HCT116 (cell line): Measurements from ENCODE around the gene ST6GALNAC2. TPM values are rescaled to one million over a fixed set of nuclear protein-coding genes. Genes with fewer than 3 reads are reported as not detected.

Experiments used
- ATAC-seq: fragments of 200-7000 bp; cut with Tn5 transposase; 2 replicates; pipeline ENCODE4 v1.9.1; 2020; ENCODE audit warnings: mild to moderate bottlenecking, moderate library complexity
- BruUV-seq: library from RNA; stranded (reverse); fragments of 400-500 nt; replicated peaks from 2 replicates; lab custom pipeline; 2021; lab: Mats Ljungman, UMichigan
- CTCF ChIA-PET: fragments of 300-600 bp; sonication (Branson Sonifier 250); formaldehyde crosslinking; loops from one replicate; lab custom pipeline; 2021; ENCODE audit warnings: antibody characterized with exemption; lab: Charles Lee
- POLR2A ChIA-PET: fragments of 300-600, 350-600 bp; sonication (Branson Sonifier 250); formaldehyde crosslinking; loops from one replicate; lab custom pipeline; 2021; ENCODE audit warnings: antibody characterized with exemption; lab: Charles Lee
- RAD21 ChIA-PET, 2 experiments: fragments of 300-600 bp; sonication (Branson Sonifier 250); formaldehyde crosslinking; loops; one replicate each; lab custom pipeline; 2023; ENCODE audit warnings: low total read pairs in 2 of 2; ENCODE audit not compliant: uncharacterized antibody in 2 of 2, unreplicated experiment in 2 of 2, low non-redundant PET in 1 of 2; lab: Charles Lee
- DNase-seq: peaks from one replicate; pipeline ENCODE4 v3.0.0-alpha.2; 2010; ENCODE audit warnings: low read depth, low spot score
- H2AFZ ChIP-seq: fragments of 200-600 bp; shearing (Covaris generic), sonication (generic); 2 replicates; pipeline ENCODE4 v1.6.1; 2017; ENCODE audit warnings: low read depth, mixed run types, mixed read lengths, antibody characterized with exemption, low read length; ENCODE audit not compliant: poor library complexity, severe bottlenecking
- H3K27ac ChIP-seq: 2 replicates; pipeline ENCODE4 v1.5.1; 2012; ENCODE audit warnings: low read depth, low read length
- H3K27me3 ChIP-seq: fragments of 200-600 bp; sonication (generic); 2 replicates; pipeline ENCODE4 v1.6.1; 2016; ENCODE audit warnings: mixed run types, low read length, mixed read lengths; ENCODE audit not compliant: insufficient read depth
- H3K36me3 ChIP-seq, 2 experiments: fragments of 200-500 bp in 1 of 2; fragments of 200-600 bp in 1 of 2; sonication (Bioruptor generic) in 1 of 2; sonication (generic) in 1 of 2; 2 replicates each; pipeline versions ENCODE4 v1.5.1 to v1.6.1; 2014 to 2016; ENCODE audit warnings: low read length in 2 of 2, inconsistent platforms in 1 of 2, mixed read lengths in 1 of 2, mixed run types in 1 of 2; ENCODE audit not compliant: insufficient read depth in 2 of 2, control insufficient read depth in 1 of 2
- H3K4me1 ChIP-seq, 2 experiments: fragments of 200-600 bp in 1 of 2; sonication (generic) in 1 of 2; 2 replicates each; pipeline versions ENCODE4 v1.5.1 to v1.6.1; 2012 to 2017; ENCODE audit warnings: low read length in 2 of 2, inconsistent platforms in 1 of 2, mild to moderate bottlenecking in 1 of 2, mixed read lengths in 1 of 2, mixed run types in 1 of 2, moderate library complexity in 1 of 2; ENCODE audit not compliant: insufficient read depth in 2 of 2, control insufficient read depth in 1 of 2
- H3K4me2 ChIP-seq: fragments of 200-600 bp; sonication (generic); 2 replicates; pipeline ENCODE4 v1.6.1; 2017; ENCODE audit warnings: mixed run types, low read length, mixed read lengths
- H3K4me3 ChIP-seq, 2 experiments: fragments of 200-600 bp in 1 of 2; sonication (generic) in 1 of 2; replicated peaks in 1 of 2; 2 replicates each; pipeline ENCODE4 v1.5.1; 2011 to 2016; ENCODE audit warnings: low read length in 2 of 2, control low read depth in 1 of 2, low read depth in 1 of 2, mild to moderate bottlenecking in 1 of 2, mixed read lengths in 1 of 2, mixed run types in 1 of 2
- H3K79me2 ChIP-seq: fragments of 200-600 bp; sonication (generic); 2 replicates; pipeline ENCODE4 v1.6.1; 2017; ENCODE audit warnings: mild to moderate bottlenecking, mixed run types, low read length, moderate library complexity, mixed read lengths; ENCODE audit not compliant: insufficient read depth
- H3K9ac ChIP-seq: fragments of 200-600 bp; sonication (generic); 2 replicates; pipeline ENCODE4 v1.6.1; 2016; ENCODE audit warnings: low read length, mixed read lengths
- H3K9me2 ChIP-seq: fragments of 200-600 bp; sonication (generic), shearing (Covaris generic); 2 replicates; pipeline ENCODE4 v1.6.1; 2017; ENCODE audit warnings: mixed run types, mild to moderate bottlenecking, moderate library complexity; ENCODE audit not compliant: insufficient read depth
- H3K9me3 ChIP-seq, 2 experiments: fragments of 200-500 bp in 1 of 2; fragments of 200-600 bp in 1 of 2; sonication (Bioruptor generic) in 1 of 2; sonication (generic) in 1 of 2; 2 replicates each; pipeline ENCODE4 v1.6.1; 2014 to 2017; ENCODE audit warnings: low read length in 2 of 2, mixed read lengths in 2 of 2, inconsistent platforms in 1 of 2, low read depth in 1 of 2, mild to moderate bottlenecking in 1 of 2, mixed run types in 1 of 2, moderate library complexity in 1 of 2; ENCODE audit not compliant: control insufficient read depth in 1 of 2, insufficient read depth in 1 of 2
- H4K20me1 ChIP-seq: fragments of 200-600 bp; sonication (generic), shearing (Covaris generic); 2 replicates; pipeline ENCODE4 v1.6.1; 2017; ENCODE audit warnings: mixed run types, mild to moderate bottlenecking, moderate library complexity; ENCODE audit not compliant: insufficient read depth
- ATF3 ChIP-seq: IDR thresholded peaks from 2 replicates; pipeline ENCODE4 v1.6.1; 2012
- CEBPB ChIP-seq: IDR thresholded peaks from 2 replicates; pipeline ENCODE4 v1.6.1; 2012; ENCODE audit warnings: low read depth
- EGR1 ChIP-seq: IDR thresholded peaks from 2 replicates; pipeline ENCODE4 v1.6.1; 2012; ENCODE audit warnings: low read depth
- ELF1 ChIP-seq: IDR thresholded peaks from 2 replicates; pipeline ENCODE4 v1.6.1; 2012; ENCODE audit warnings: low read depth, borderline replicate concordance
- EZH2phosphoT487 ChIP-seq: fragments of 200-600 bp; IDR thresholded peaks from 2 replicates; pipeline ENCODE4 v1.6.1; 2018; ENCODE audit warnings: antibody characterized with exemption, borderline replicate concordance
- FOSL1 ChIP-seq: IDR thresholded peaks from 2 replicates; pipeline ENCODE4 v1.6.1; 2012; ENCODE audit warnings: low read depth
- JUND ChIP-seq: IDR thresholded peaks from 2 replicates; pipeline ENCODE4 v1.6.1; 2012
- POLR2AphosphoS5 ChIP-seq: IDR thresholded peaks from 2 replicates; pipeline ENCODE4 v1.6.1; 2011; ENCODE audit warnings: mild to moderate bottlenecking, low read depth, low read length, moderate library complexity
- SIN3A ChIP-seq: IDR thresholded peaks from 2 replicates; pipeline ENCODE4 v1.6.1; 2012; ENCODE audit warnings: low read depth
- SP1 ChIP-seq: IDR thresholded peaks from 2 replicates; pipeline ENCODE4 v1.6.1; 2012; ENCODE audit warnings: low read depth
- TCF7L2 ChIP-seq: IDR thresholded peaks from 2 replicates; pipeline ENCODE4 v1.7.0; 2011; ENCODE audit warnings: borderline replicate concordance, inconsistent platforms; ENCODE audit not compliant: insufficient read depth, insufficient read length; ENCODE audit errors: extremely low read depth
- ZBTB33 ChIP-seq: IDR thresholded peaks from 2 replicates; pipeline ENCODE4 v1.6.1; 2011; ENCODE audit warnings: mild to moderate bottlenecking, low read length, moderate library complexity; ENCODE audit not compliant: insufficient replicate concordance; ENCODE audit errors: extremely low read depth
- ZFX ChIP-seq: fragments of 450-650 bp; IDR thresholded peaks from 2 replicates; pipeline ENCODE4 v1.6.1; 2017
- intact Hi-C: fragments of 100-400 bp; cut with micrococcal nuclease; formaldehyde crosslinking; loops from 2 replicates; pipeline ENCODE4 v1.10.0; 2022
- total RNA-seq: library from RNA; stranded (reverse); gene quantifications from one replicate; pipeline ENCODE4 v1.2.1, GENCODE V29; 2021; ENCODE audit not compliant: unreplicated experiment
- TF ChIP-seq, protein P1 (sequence below): IDR thresholded peaks from 2 replicates; pipeline ENCODE4 v1.6.1; 2012

ST6GALNAC2 gene
- total RNA-seq, 1 experiment from 2014 or later = 14.7 TPM

GRCh38 chr17:76562734-76563148 lies 22.9 kb downstream of the ST6GALNAC2 start:
- ChIA-PET CTCF (no interaction called here), RAD21 (interaction anchor here in 1 of 2 experiments (0.6 kb wide), 1 partner anchor 69 kb away, joined by 6 read pairs; no protein-coding TSS in a partner anchor), POLR2A (interaction anchor here (0.7 kb wide), 1 partner anchor 171 kb away, joined by 3 read pairs; no protein-coding TSS in a partner anchor)
- Histone ChIP-seq H3K27me3 (no peaks in the 10 kb centered on the region), H3K9me2 (no peaks in the 10 kb centered on the region), H3K9me3 (no peaks in the 10 kb centered on the region), H3K36me3 (peaks cover 31 to 79% of the 10 kb centered on the region in 2 experiments), H3K4me2 (no peak overlapping the region), H4K20me1 (peaks cover 56% of the 10 kb centered on the region; the same call in 1 of the 2 replicates), H3K4me1 (peaks cover 9 to 45% of the 10 kb centered on the region in 2 experiments; a peak in 3 of 4 replicates), H3K9ac (no peak overlapping the region), H3K27ac (no peak overlapping the region), H2AFZ (no peak overlapping the region), H3K79me2 (peaks cover 72% of the 10 kb centered on the region), H3K4me3 (no peak overlapping the region)
- ATAC-seq = no peak
- no TSS peak for BruUV-seq
- DNase-seq = no peak
- intact Hi-C loops = no loop called here
- TF ChIP-seq SP1 (no peak), POLR2AphosphoS5 (no peak), TCF7L2 (no peak), ZBTB33 (no peak), JUND (no peak), SIN3A (no peak), EZH2phosphoT487 (no peak), ATF3 (no peak), EGR1 (no peak), ZFX (no peak), ELF1 (no peak), CEBPB (no peak), FOSL1 (no peak)
- TF ChIP-seq, protein P1, sequence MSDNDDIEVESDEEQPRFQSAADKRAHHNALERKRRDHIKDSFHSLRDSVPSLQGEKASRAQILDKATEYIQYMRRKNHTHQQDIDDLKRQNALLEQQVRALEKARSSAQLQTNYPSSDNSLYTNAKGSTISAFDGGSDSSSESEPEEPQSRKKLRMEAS = no peak
